GM21423 (cell line): ENCODE measurements around the gene ACIN1.
A peak's percentile ranks its signal among the peaks of the same experiment; 100 is the strongest.
"Not testable (repeated sequence)": the region's sequence is repeated elsewhere in the genome, so short reads cannot be mapped to it uniquely, and the experiment has no call there.

Source experiments
- ATAC-seq: cut with Tn5 transposase; IDR thresholded peaks from one replicate; pipeline ENCODE4 v1.9.1; 2021; ENCODE audit warnings: mild to moderate bottlenecking, moderate library complexity; ENCODE audit not compliant: unreplicated experiment

ACIN1 gene

DNA sequence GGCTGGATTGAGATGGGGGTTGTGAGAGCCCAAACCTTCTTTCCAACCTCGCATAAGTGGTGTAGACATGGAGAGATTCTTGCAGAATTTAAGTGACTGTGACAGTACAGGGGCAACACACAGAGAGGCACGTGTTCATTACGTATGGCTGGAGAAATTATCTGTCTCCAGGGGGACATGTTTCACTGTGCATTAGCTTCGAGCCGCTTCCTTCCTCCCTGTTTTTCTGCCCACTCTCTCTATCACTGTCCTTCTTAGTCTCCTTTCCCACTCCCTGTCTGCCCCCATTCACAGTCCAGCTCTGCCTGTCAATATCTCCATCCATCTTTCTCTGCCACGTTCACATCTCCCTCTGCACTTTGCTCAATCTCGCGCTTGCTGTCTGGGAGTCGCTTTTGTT is 73.5 kb downstream of the ACIN1 start:
- ATAC-seq = no peak

DNA sequence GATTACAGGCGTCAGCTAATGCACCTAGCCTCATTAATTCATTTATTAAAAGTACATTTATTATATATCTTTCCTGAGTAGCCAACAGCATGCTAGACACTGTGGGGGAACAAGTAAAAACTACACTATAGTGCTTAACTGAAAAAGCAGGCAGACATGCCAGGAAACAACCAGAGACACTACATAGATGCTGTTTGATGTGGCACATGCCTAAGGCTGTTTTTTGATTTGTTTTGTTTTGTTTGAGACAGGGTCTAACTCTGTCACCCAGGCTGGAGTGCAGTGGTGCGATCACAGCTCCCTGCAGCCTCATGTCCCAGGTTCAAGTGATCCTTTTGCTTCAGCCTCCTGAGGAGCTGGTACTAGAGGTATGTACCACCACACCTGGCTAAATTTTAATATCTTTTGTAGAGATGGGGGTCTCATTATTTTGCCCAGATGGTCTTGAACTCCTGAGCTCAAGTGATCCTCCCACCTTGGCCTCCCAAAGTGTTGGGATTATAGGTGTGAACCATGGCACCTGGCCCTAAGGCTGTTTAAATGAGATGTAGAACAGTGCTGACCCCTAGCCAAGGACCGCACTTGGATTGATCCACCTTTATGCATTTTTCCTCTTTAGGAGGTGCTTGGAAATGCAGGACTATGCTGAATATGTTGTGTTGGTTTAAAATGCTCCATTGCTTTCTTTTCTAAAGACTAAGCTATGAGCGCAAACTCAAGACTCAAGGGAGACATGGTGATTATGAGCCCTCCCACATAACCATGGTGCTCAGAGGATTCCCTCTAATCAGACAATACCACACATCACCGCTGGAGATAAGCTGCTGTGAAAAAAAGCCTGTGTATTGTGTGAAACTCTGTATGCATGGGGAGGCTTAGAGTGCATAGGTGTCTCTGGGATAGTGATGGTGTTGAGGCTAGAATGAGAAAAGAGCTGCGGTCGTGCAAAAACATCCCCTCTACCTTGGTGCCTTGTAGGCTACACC is 74.5 kb downstream of the ACIN1 start:
- ATAC-seq = no peak

DNA sequence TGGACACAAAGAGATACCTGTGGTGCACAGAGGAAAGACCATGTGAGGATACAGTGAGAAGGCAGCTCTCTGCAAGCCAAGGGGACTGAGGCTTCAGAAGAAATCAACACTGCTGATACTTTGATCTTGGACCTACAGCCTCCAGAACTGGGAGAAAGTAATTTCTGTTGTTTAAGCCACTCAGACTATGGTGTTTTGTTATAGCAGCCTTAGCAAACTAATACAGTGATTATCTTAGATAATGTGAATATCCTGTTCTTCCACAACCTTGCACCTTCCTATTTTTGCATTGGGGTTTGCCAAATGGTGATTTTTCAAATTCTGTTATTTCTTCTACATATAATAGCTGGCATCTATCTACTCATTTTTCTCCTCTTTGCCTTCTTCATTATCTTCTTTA is 76.8 kb downstream of the ACIN1 start:
- ATAC-seq = no peak

DNA sequence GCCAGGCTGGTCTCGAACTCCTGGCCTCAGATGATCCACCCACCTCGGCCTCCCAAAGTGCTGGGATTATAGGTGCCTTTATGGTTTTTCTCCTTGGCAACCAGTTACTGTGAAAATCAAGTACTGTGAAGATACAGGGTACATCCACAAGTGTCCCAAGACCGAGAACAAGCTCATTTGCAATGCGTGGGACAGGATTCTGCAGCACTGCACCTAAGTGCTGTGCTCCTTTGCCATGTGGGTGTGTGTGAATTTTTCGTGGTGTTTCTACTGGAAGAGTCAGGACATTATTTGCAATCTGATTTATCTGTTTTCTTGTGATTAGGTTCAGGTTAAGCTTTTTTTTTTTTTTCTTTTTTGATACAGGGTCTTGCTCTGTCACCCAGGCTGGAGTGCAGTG is 77.8 kb downstream of the ACIN1 start:
- no peak for ATAC-seq

DNA sequence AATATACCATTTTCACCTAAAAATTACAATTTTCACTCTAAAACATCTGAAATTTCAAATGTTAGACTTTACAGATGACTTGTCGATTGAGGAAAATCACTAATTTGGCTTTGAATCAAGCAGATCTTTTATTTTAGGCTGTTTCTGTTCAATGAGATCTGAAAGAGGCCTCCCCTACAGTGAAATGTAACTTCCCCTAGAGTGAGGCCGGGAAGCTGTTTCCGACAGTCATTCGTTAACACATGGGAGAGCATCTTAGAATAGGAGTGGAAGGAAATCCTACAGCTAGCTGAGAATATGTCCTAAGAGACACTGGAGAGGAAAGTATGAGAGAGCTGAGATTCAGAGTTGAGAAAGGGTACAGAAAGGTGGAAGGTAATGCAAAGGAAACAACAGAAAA is 79.3 kb downstream of the ACIN1 start:
- no peak for ATAC-seq

DNA sequence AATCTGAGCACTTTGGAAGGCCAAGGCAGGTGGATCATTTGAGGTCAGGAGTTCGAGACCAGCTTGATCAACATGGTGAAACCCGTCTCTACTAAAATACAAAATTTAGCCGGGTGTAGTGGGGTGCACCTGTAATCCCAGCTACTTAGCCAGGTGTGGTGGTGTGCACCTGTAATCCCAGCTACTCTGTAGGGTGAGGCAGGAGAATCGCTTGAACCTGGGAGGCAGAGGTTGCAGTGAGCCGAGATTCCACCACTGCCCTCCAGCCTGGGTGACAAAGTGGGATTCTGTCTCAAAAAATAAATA is 81.2 kb downstream of the ACIN1 start:
- ATAC-seq = not testable (repeated sequence)

DNA sequence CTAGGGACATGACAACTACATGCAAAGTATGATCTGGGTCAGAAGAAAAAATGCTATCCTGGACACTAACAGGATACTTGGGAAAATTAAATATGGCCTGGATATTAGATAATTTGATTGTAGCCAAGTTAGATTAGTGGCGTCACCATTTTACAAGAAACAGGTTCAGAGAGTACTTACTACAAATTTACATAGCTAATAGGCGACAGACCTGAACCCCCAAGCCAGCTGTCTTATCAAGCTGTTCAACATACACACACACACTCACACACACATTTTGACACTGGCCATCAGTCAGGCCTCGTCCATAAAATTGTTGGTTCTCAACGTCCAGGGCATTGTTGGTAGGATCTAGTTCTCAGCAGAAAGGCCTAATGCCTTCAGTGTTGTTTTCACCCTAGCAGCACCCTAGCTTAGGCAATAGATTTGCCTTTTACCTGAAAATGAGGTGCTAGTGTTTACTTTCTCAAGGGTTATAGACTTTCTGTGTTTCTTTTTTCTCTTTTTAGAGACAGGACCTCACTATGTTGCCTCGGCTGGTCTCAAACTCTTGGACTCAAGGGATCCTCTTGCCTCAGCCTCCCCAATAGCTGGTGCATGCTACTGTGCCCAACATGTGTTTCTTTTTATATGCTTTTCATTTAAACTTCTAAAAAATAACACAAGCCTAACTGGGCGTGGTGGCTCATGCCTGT is 81.7 kb downstream of the ACIN1 start:
- no peak for ATAC-seq

DNA sequence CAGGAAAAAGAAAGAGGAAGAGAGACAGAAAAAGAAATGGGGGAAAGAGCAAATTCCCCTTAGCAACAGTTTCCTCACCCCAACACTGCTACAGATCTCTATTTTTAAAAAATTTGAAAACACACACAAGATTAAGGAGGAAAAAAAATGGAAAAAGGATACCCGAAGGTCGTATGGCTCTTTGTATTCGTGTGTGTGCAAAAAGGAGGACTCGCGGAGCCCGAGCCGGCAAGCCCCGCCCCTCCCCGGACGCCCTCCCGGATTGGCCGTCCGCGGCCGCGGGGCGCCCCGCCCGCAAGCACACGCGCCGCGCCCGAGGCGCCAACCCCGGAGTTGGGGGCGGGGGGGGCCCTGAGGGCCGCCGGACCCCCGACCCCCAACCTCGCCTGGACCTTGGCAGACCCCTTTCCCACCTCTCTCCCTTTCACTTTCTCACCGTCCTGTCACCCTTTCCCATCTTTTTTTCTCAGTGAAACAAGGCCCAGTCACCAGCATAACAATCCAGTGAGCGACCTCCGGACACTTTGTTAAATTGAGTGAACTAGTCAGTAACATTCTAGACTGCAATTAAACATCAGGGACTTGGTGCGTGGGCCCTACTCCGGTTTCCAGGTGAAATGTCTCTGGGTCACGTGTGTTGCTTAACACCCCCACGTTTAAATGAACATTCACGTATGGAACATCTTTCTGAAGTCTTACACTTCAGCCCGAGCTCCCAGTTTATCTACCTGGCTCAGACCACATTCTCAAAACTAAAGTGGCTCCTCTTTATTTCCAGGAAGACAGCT is 84.8 kb downstream of the ACIN1 start, which contains the start of gene C14orf93:
TSS of gene C14orf93 (minus strand) at position 205 of the 788 bp plus-strand sequence. CDS start 11,120 bp downstream, outside the sequence.
- ATAC-seq = peak; percentile 33

DNA sequence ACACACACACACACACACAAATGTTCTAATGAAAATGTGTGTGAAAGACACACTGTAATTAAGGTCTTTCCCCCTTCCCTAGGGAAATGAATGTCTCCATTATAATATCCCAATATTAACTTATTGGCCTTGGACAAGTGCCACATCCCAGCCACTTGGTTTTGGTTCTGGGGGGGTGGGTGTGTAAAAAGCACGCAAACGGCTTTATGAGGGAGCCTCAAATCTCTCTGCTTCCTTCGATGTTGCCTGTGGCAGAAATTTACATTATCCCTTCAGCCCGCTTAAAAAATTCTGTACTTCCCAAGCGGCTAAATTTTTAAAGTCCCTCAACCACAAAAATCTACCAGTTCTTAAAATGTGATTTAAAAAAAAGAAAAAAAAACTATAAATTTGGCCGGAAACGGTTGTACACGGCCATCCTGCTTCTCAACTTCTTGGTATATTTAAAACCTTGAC is 85.4 kb downstream of the ACIN1 start:
- ATAC-seq = no peak

DNA sequence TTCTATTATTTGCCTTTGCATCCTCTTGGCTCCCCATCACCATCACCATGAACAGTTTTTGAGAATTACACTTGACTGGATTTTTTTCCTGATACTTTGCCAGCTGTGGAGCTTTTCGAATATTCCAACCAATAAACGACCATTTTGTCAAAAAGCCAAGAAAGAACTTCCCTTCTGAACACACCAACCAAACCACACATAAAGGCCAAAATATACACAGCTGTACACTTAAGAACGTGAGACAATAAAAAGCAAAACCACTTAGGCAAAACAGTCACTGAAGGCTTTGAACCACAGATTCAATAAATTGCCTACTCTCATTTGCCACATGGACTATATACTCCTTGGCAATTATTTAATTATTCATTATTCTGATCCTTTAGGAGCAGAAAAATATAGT is 86.1 kb downstream of the ACIN1 start:
- no peak for ATAC-seq
